AG04450 (cell line): Measurements from ENCODE around the gene FAM170B. TPM values are rescaled to one million over a fixed set of nuclear protein-coding genes. Genes with fewer than 3 reads are reported as not detected.

Source experiments
- CTCF ChIA-PET: fragments of 300-600, 350-600 bp; formaldehyde crosslinking; extraction: SDS; loops from one replicate; lab custom pipeline; 2022; ENCODE audit warnings: antibody characterized with exemption, inconsistent platforms; lab: Charles Lee
- POLR2A ChIA-PET: fragments of 350-600 bp; formaldehyde crosslinking; extraction: SDS; loops from one replicate; lab custom pipeline; 2021; ENCODE audit warnings: antibody characterized with exemption, inconsistent platforms; lab: Yijun Ruan, JAX
- DNase-seq: peaks from one replicate; pipeline ENCODE4 v3.0.0-alpha.2; 2011; ENCODE audit warnings: low read depth, low spot score
- H3K27ac ChIP-seq: one replicate; pipeline ENCODE4 v1.5.1; 2012; ENCODE audit warnings: low read depth, low read length, control low read depth
- H3K27me3 ChIP-seq: one replicate; pipeline ENCODE4 v1.6.0; 2012; ENCODE audit warnings: low read length; ENCODE audit not compliant: control insufficient read depth, insufficient read depth
- H3K4me3 ChIP-seq: 2 replicates; pipeline ENCODE4 v1.5.1; 2011; ENCODE audit warnings: mild to moderate bottlenecking, low read depth, low read length, control low read depth
- H3K9me3 ChIP-seq: 2 replicates; pipeline ENCODE4 v1.5.1; 2012; ENCODE audit warnings: low read length; ENCODE audit not compliant: control insufficient read depth, insufficient read depth
- CTCF ChIP-seq: IDR thresholded peaks from 2 replicates; pipeline ENCODE4 v1.5.1; 2011; ENCODE audit warnings: low read depth, low read length, control low read depth, inconsistent platforms
- polyA plus RNA-seq: library from polyadenylated mRNA; depleted of rRNA; stranded (reverse); fragments of >200 nt; gene quantifications from 2 replicates; pipeline ENCODE4 v1.2.3, GENCODE V29; 2011

The FAM170B gene
- polyA plus RNA-seq, 1 experiment = not detected

GRCh38 chr10:49136525-49136924 lies 2.7 kb upstream of the FAM170B start:
- CTCF ChIA-PET = no interaction called here
- POLR2A ChIA-PET = no interaction called here
- DNase-seq = no peak
- Histone ChIP-seq H3K4me3 (no peak overlapping the region), H3K9me3 (peaks cover 5% of the 10 kb centered on the region; the same call in 1 of the 2 replicates), H3K27ac (no peak overlapping the region), H3K27me3 (peaks cover 14% of the 10 kb centered on the region)
- TF ChIP-seq CTCF = no peak

- H3K27me3 ChIP-seq = peaks cover 22% of the 10 kb centered on the region
- no peak for DNase-seq
- POLR2A ChIA-PET = no interaction called here
Observed at GRCh38 chr10:49135575-49136313, 1.9 kb upstream of the FAM170B start.

GRCh38 chr10:49134327-49134726 lies 506 bp upstream of the FAM170B start:
- ChIA-PET POLR2A (no interaction called here), CTCF (no interaction called here)
- H3K4me3 ChIP-seq = no peak overlapping the region
- TF ChIP-seq CTCF = no peak
- H3K27me3 ChIP-seq = peaks cover 30% of the 10 kb centered on the region
- no peak for DNase-seq
- H3K27ac ChIP-seq = no peak overlapping the region
- H3K9me3 ChIP-seq = peaks cover 5% of the 10 kb centered on the region; the same call in 1 of the 2 replicates

More at GRCh38 chr10:49135575-49136313, 1.9 kb upstream of the FAM170B start:
- Histone ChIP-seq H3K27ac (no peak overlapping the region), H3K9me3 (peaks cover 5% of the 10 kb centered on the region; the same call in 1 of the 2 replicates), H3K4me3 (no peak overlapping the region)
- no peak for TF ChIP-seq CTCF
- CTCF ChIA-PET = interaction anchor here (0.8 to 1.2 kb wide), 2 partner anchors 21 to 26 kb away, joined by 3 to 4 read pairs; no protein-coding TSS in a partner anchor

- no peak for DNase-seq
- Histone ChIP-seq H3K4me3 (no peak overlapping the region), H3K27me3 (peaks cover 34% of the 10 kb centered on the region), H3K27ac (no peak overlapping the region), H3K9me3 (peaks cover 5% of the 10 kb centered on the region; the same call in 1 of the 2 replicates)
- CTCF ChIA-PET = no interaction called here
- POLR2A ChIA-PET = no interaction called here
- TF ChIP-seq CTCF = no peak
Observed at GRCh38 chr10:49132362-49132737, 1.5 kb downstream of the FAM170B start.
